HFF-Myc (cell line): ENCODE results near the gene TWIST2.

ENCODE experiments used
- DNase-seq: peaks from one replicate; pipeline ENCODE4 v3.0.0-alpha.2; 2011; ENCODE audit warnings: low read depth; ENCODE audit errors: extremely low read depth
- H3K4me3 ChIP-seq: replicated peaks from 2 replicates; pipeline ENCODE4 v1.5.1; 2011; ENCODE audit warnings: low read depth, mild to moderate bottlenecking, control low read depth, low read length
- CTCF ChIP-seq: IDR thresholded peaks from 2 replicates; pipeline ENCODE4 v1.5.1; 2012; ENCODE audit warnings: mild to moderate bottlenecking, low read depth, low read length, control low read depth; ENCODE audit errors: missing control alignments

The TWIST2 gene

GRCh38 chr2:238865015-238865719 lies 17.3 kb downstream of the TWIST2 start:
- no peak for TF ChIP-seq CTCF
- DNase-seq: no peak
- peak overlapping the region; percentile 93 for H3K4me3 ChIP-seq

GRCh38 chr2:238865744-238866355 lies 18.0 kb downstream of the TWIST2 start:
- DNase-seq: no peak
- TF ChIP-seq CTCF: no peak
- peak overlapping the region; percentile 93 for H3K4me3 ChIP-seq

GRCh38 chr2:238866656-238867277 lies 18.9 kb downstream of the TWIST2 start:
- TF ChIP-seq CTCF: no peak
- H3K4me3 ChIP-seq: peak overlapping the region; percentile 93
- no peak for DNase-seq

- H3K4me3 ChIP-seq: 0 out of 2 replicates have a peak overlapping the region, but pooled peaks have one; percentile 13
- no peak for TF ChIP-seq CTCF
- DNase-seq: no peak
Measured at GRCh38 chr2:238868067-238868524, 20.2 kb downstream of the TWIST2 start.

GRCh38 chr2:238868616-238869292 lies 20.9 kb downstream of the TWIST2 start:
- DNase-seq: no peak
- no peak overlapping the region for H3K4me3 ChIP-seq
- TF ChIP-seq CTCF: no peak

- no peak for DNase-seq
- no peak for TF ChIP-seq CTCF
Measured at GRCh38 chr2:238869293-238870124, 21.6 kb downstream of the TWIST2 start.

More at GRCh38 chr2:238869293-238870124, 21.6 kb downstream of the TWIST2 start:
- no peak overlapping the region for H3K4me3 ChIP-seq
